ENCODE measurements around the gene BEAN1.

Gene BEAN1

GRCh38 chr16:66483689-66484452 lies 56.8 kb downstream of the BEAN1 start:
- in situ Hi-C loops (cut with HindIII; ENCODE audit: low sequenced_read_pairs) = no loop called here

DNA sequence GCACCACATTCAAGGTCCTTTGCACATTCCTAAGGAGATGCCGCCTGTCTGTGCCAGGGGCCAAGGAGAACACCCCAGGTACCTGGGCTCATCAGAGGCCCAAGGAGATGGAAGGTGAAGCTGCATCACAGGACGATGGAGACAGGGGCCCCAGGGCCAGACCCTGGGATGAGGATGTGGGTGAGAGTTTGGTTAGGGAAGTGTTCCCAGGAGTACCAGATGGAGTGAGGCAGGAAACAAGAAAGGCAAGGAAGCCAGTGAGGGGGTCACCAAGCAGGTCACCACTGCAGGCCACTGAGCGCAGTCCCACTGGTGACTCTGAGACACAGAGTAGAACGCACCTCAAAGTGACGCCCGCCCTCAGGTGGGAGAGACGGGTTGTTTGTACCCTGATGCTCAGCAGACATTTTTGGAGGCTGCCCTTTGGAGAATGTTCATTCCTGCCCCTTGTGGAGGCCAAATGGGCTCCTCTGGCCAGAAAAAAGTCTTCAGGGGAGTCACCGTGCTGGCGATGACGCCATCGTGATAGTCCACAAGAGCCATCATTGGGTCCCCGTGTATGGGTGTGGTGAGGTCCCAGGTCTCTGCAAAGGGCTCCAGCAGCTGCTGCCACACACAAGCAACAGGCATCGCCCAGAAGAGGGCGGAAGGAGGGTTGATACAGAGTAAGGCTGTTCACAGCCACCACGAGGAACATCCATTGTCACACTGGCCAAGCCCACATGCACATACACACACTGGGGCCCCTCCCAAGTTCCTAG lies 57.5 kb downstream of the BEAN1 start:
- no peak for DNase-seq (ENCODE audit: low read depth, low spot score)
- in situ Hi-C loops (cut with HindIII; ENCODE audit: low sequenced_read_pairs) = no loop called here
- no peak for TF ChIP-seq CTCF (IDR thresholded peaks at IDR 0.05; ENCODE audit: low read depth, low read length)
- no peak overlapping the region for H3K4me3 ChIP-seq (ENCODE audit: low read depth, low read length)

More at GRCh38 chr16:66483689-66484452, 56.8 kb downstream of the BEAN1 start:
- no peak overlapping the region for H3K4me3 ChIP-seq (ENCODE audit: low read depth, low read length)
- TF ChIP-seq CTCF (IDR thresholded peaks at IDR 0.05; ENCODE audit: low read depth, low read length) = peak; percentile 99
- DNase-seq (ENCODE audit: low read depth, low spot score) = peak; percentile 63

GRCh38 chr16:66485376-66485775 lies 58.3 kb downstream of the BEAN1 start:
- H3K4me3 ChIP-seq (ENCODE audit: low read depth, low read length) = no peak overlapping the region
- in situ Hi-C loops (cut with HindIII; ENCODE audit: low sequenced_read_pairs) = no loop called here
- TF ChIP-seq CTCF (IDR thresholded peaks at IDR 0.05; ENCODE audit: low read depth, low read length) = no peak
- DNase-seq (ENCODE audit: low read depth, low spot score) = no peak

- TF ChIP-seq CTCF (IDR thresholded peaks at IDR 0.05; ENCODE audit: low read depth, low read length) = no peak
- in situ Hi-C loops (cut with HindIII; ENCODE audit: low sequenced_read_pairs) = no loop called here
- no peak overlapping the region for H3K4me3 ChIP-seq (ENCODE audit: low read depth, low read length)
- DNase-seq (ENCODE audit: low read depth, low spot score) = no peak
These were observed 59.2 kb downstream of the BEAN1 start for GRCh38 chr16:66486199-66486772.

GRCh38 chr16:66486773-66487579 lies 59.9 kb downstream of the BEAN1 start:
- in situ Hi-C loops (cut with HindIII; ENCODE audit: low sequenced_read_pairs) = no loop called here
- peak; percentile 91 for DNase-seq (ENCODE audit: low read depth, low spot score)

More at GRCh38 chr16:66486773-66487579, 59.9 kb downstream of the BEAN1 start:
- H3K4me3 ChIP-seq (ENCODE audit: low read depth, low read length) = no peak overlapping the region
- no peak for TF ChIP-seq CTCF (IDR thresholded peaks at IDR 0.05; ENCODE audit: low read depth, low read length)
